Left lung (tissue), 14 donors: Measurements from ENCODE around the gene NBEAL1. TPM values are rescaled to one million over a fixed set of nuclear protein-coding genes. Genes with fewer than 3 reads are reported as not detected.
A peak's percentile ranks its signal among the peaks of the same experiment; 100 is the strongest.
"Not testable (repeated sequence)": the region's sequence is repeated elsewhere in the genome, so short reads cannot be mapped to it uniquely, and the experiment has no call there.

Experiments used
- ATAC-seq: fragments of 200-7000 bp; cut with Tn5 transposase; one replicate; pipeline ENCODE4 v1.9.1; 2020; ENCODE audit warnings: moderate library complexity
- DNase-seq, 4 donors: peaks; one replicate each; pipeline ENCODE4 v3.0.0-alpha.2; 2013 to 2020
- H3K27ac ChIP-seq, 2 donors: fragments of 200-600 bp; sonication (generic) in 1 of 2; one replicate each; pipeline versions ENCODE4 v1.5.0 to v1.8.0; 2020 to 2021
- H3K27me3 ChIP-seq, 2 donors: fragments of 200-600 bp; sonication (generic) in 1 of 2; one replicate each; pipeline versions ENCODE4 v1.5.0 to v1.8.0; 2020 to 2021
- H3K36me3 ChIP-seq, 2 donors: fragments of 200-600 bp; sonication (generic) in 1 of 2; one replicate each; pipeline versions ENCODE4 v1.5.0 to v1.8.0; 2020 to 2021
- H3K4me1 ChIP-seq, 2 donors: fragments of 200-600 bp; one replicate each; pipeline ENCODE4 v1.8.0; 2021
- H3K4me3 ChIP-seq, 2 donors: fragments of 200-600 bp; sonication (generic) in 1 of 2; one replicate each; pipeline versions ENCODE4 v1.5.0 to v1.8.0; 2020 to 2021; ENCODE audit warnings: mild to moderate bottlenecking in 1 of 2
- H3K9me3 ChIP-seq, 2 donors: fragments of 200-600 bp; sonication (generic) in 1 of 2; one replicate each; pipeline versions ENCODE4 v1.5.0 to v1.8.0; 2020 to 2021
- CTCF ChIP-seq, 2 donors: fragments of 200-600 bp; sonication (generic) in 1 of 2; IDR thresholded peaks; one replicate each; pipeline versions ENCODE4 v1.5.0 to v1.8.0; 2021; ENCODE audit warnings: antibody characterized with exemption in 2 of 2
- intact Hi-C, 2 donors: fragments of 100-400 bp; cut with DNase I; formaldehyde crosslinking; loops; one replicate each; pipeline versions ENCODE4 v1.11.2 to v1.14.2; 2022
- long read RNA-seq, 12 donors: library from polyadenylated mRNA in 2 of 12; unstranded in 2 of 12; transcript quantifications; one replicate each; pipeline ENCODE4 v2.0.0 and lab custom pipeline, GENCODE V29; 2019 to 2026
- polyA plus RNA-seq, 6 donors: library from polyadenylated mRNA; unstranded; fragments of 120-200 nt; gene quantifications; one replicate each; pipeline ENCODE4 v1.2.1, GENCODE V29; 2013; ENCODE audit not compliant: insufficient read length in 6 of 6
- total RNA-seq, 2 donors: library from RNA; stranded (reverse); fragmentation: NEBNext Ultra II Directional; extraction: Animal tissue kit (Norgen Biotek cat#: 25700); gene quantifications; one replicate each; pipeline ENCODE4 v1.2.1, GENCODE V29; 2021
- donor health status: DM: no; HTN: yes; CAD: no.
- donor health status: DM: no; HTN: no; CAD: no.

Gene NBEAL1
- total RNA-seq (10 to 100 TPM; 60.3 to 72.2 TPM), polyA plus RNA-seq (10 to 100 TPM; 11.4 to 20.5 (median 18.9) TPM)
- long read RNA-seq, donor 1, partial matches to known transcripts = 0 of 1 reads
- long read RNA-seq, donor 1, other reads (novel, unspliced or antisense) = 0 of 1 reads
- long read RNA-seq, donor 2 = 0 reads
- long read RNA-seq, donor 3 = 0 reads
- long read RNA-seq, donor 4, partial matches to known transcripts = 3 of 4 reads
- long read RNA-seq, donor 4, other reads (novel, unspliced or antisense) = 1 of 4 reads
- long read RNA-seq, donor 5 = 0 reads
- long read RNA-seq, donor 6 = 0 reads
- long read RNA-seq, donor 7 = 0 reads
- long read RNA-seq, donor 8 = 0 reads
- long read RNA-seq, donor 9 = 0 reads
- long read RNA-seq, donor 10, partial matches to known transcripts = 2 of 3 reads
- long read RNA-seq, donor 10, other reads (novel, unspliced or antisense) = 1 of 3 reads
- long read RNA-seq, donor 11 = 0 reads
- long read RNA-seq, donor 12 = 0 reads

GRCh38 chr2:203014456-203015199, at the start of gene NBEAL1:
TSS of gene NBEAL1 (plus strand) at chr2:203014875. CDS start at chr2:203016385, 1,510 bp downstream.
- TF ChIP-seq CTCF (IDR thresholded peaks at IDR 0.05) = no peak
- peak within 1 kb of the TSS; percentile 92 to 93 for H3K27ac ChIP-seq
- ATAC-seq (peak; percentile 95), DNase-seq (peak; percentile 98 to 100 (median 99))
- no peaks in the 10 kb centered on the region for H3K27me3 ChIP-seq
- intact Hi-C loops = no loop called here
- peaks cover 0 to 48% of the 10 kb centered on the region in 2 donors for H3K4me1 ChIP-seq
- no peaks in the 10 kb centered on the region for H3K9me3 ChIP-seq
- no peaks in the 10 kb centered on the region for H3K36me3 ChIP-seq
- peak within 1 kb of the TSS; percentile 61 to 71 for H3K4me3 ChIP-seq

DNA sequence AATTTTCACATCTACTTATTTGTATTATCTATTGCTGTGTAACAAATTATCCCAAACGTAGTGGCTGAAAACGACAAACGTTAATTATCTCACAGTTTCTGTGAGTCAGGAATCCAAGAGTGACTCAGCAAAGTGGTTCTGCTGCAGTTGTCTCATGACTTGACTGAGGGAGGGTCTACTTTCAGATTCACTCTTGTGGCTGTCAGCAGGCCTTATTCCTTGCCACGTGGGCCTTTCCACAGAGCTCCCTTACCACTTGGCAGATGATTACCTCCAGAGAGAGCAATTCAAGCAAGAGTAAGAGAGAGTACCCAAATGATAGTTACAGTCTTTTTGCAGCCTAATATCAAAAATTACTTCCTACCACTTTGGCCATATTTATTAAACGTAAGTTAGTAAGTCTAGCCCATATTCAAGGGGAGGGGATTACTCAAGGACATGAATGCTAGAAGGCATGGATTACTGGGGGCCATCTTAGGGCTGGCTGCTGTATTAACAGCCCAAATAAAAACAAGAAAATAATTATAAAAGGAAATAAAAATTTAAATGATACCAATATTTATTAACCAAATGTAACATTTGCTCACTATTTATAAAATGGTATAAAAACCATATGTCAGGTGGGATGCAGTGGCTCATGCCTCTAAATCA, 48.7 kb upstream of the NBEAL1 start:
- no peak overlapping the region for H3K4me3 ChIP-seq
- no peak for TF ChIP-seq CTCF (IDR thresholded peaks at IDR 0.05)
- H3K4me1 ChIP-seq = no peaks in the 10 kb centered on the region
- ATAC-seq (no peak), DNase-seq (no peak)
- intact Hi-C loops = no loop called here
- no peaks in the 10 kb centered on the region for H3K9me3 ChIP-seq
- no peak overlapping the region for H3K27ac ChIP-seq
- no peaks in the 10 kb centered on the region for H3K36me3 ChIP-seq
- H3K27me3 ChIP-seq = no peaks in the 10 kb centered on the region

- H3K4me3 ChIP-seq, ATAC-seq, DNase-seq, H3K27ac ChIP-seq, H3K36me3 ChIP-seq, H3K4me1 ChIP-seq, H3K9me3 ChIP-seq, intact Hi-C loops, H3K27me3 ChIP-seq: not testable (repeated sequence)
Observed at GRCh38 chr2:202969404-202969803, 45.3 kb upstream of the NBEAL1 start.

DNA sequence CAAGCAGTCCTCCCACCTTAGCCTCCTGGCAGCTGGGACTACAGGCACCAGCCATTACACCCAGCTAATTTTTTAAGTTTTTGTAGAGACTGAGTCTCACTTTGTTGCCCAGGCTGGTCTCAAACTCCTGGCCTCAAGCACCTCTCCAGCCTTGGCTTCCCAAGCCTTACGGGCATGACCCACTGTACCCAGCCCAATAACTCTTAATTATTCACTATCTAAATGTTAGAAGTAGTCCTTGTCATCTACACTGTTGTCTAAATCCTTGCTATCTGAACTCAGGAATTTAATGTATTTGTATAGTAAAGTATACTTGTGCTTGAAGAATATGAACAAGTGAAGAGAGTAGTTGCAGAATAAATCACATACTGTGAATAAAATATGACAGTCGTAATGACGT, 37.9 kb upstream of the NBEAL1 start:
- no peak for TF ChIP-seq CTCF (IDR thresholded peaks at IDR 0.05)
- Histone ChIP-seq H3K27ac (no peak overlapping the region), H3K4me1 (no peaks in the 10 kb centered on the region), H3K27me3 (no peaks in the 10 kb centered on the region), H3K9me3 (no peaks in the 10 kb centered on the region), H3K36me3 (no peaks in the 10 kb centered on the region), H3K4me3 (no peak overlapping the region)
- intact Hi-C loops = no loop called here
- DNase-seq = no peak
- peak; percentile 65 for ATAC-seq

- no peak for DNase-seq
- no peaks in the 10 kb centered on the region for H3K9me3 ChIP-seq
- H3K27ac ChIP-seq = no peak overlapping the region
- no peak for TF ChIP-seq CTCF (IDR thresholded peaks at IDR 0.05)
- H3K4me3 ChIP-seq = no peak overlapping the region
- no peaks in the 10 kb centered on the region for H3K27me3 ChIP-seq
- peaks cover 0 to 4% of the 10 kb centered on the region in 2 donors for H3K36me3 ChIP-seq
- intact Hi-C loops = no loop called here
- ATAC-seq = no peak
- H3K4me1 ChIP-seq = no peaks in the 10 kb centered on the region
Observed at GRCh38 chr2:202982779-202983491, 31.7 kb upstream of the NBEAL1 start.
